HepG2 (cell line): Measurements from ENCODE around the gene MZF1. TPM values are rescaled to one million over a fixed set of nuclear protein-coding genes. Genes with fewer than 3 reads are reported as not detected.

ENCODE experiments used
- ATAC-seq: fragments of 200-7000 bp; cut with Tn5 transposase; 3 replicates; pipeline ENCODE4 v1.9.1; 2020; ENCODE audit warnings: mild to moderate bottlenecking, moderate library complexity
- BruUV-seq: library from RNA; stranded (reverse); fragments of 400-500 nt; replicated peaks from 2 replicates; lab custom pipeline; 2021; lab: Mats Ljungman, UMichigan
- CTCF ChIA-PET: fragments of 300-600 bp; formaldehyde crosslinking; extraction: SDS; loops from one replicate; lab custom pipeline; 2021; ENCODE audit warnings: low total read pairs, inconsistent platforms, low intra/inter-chr PET ratio; lab: Yijun Ruan, JAX
- POLR2A ChIA-PET: fragments of 350-600 bp; sonication (Branson Sonifier 250); formaldehyde crosslinking; loops from one replicate; lab custom pipeline; 2020; ENCODE audit warnings: antibody characterized with exemption, inconsistent platforms; lab: Yijun Ruan, JAX
- DNase-seq: peaks from one replicate; pipeline ENCODE4 v3.0.0-alpha.2; 2015; ENCODE audit warnings: low spot score
- FAIRE-seq: peaks from 3 replicates; lab custom pipeline; 2011; peaks lifted over from hg19 to GRCh38; lab: Jason Lieb, UNC
- H2AFZ ChIP-seq: one replicate; pipeline ENCODE4 v1.6.1; 2011; ENCODE audit warnings: low read length, inconsistent platforms
- H3K27ac ChIP-seq: fragments of 300-600 bp; 3 replicates; pipeline ENCODE4 v1.8.0; 2011; ENCODE audit warnings: mixed run types, mild to moderate bottlenecking, mixed read lengths, low read length, inconsistent platforms; ENCODE audit not compliant: insufficient read depth; ENCODE audit errors: extremely low read length
- H3K27me3 ChIP-seq, 2 experiments: fragments of 200-600 bp in 1 of 2; 2 replicates in 1 of 2; 3 replicates in 1 of 2; pipeline versions ENCODE4 v1.6.0 to v1.8.0; 2011; ENCODE audit warnings: low read length in 2 of 2, mild to moderate bottlenecking in 2 of 2, moderate library complexity in 2 of 2, inconsistent platforms in 1 of 2; ENCODE audit not compliant: insufficient read depth in 2 of 2, control insufficient read depth in 1 of 2
- H3K36me3 ChIP-seq, 2 experiments: fragments of 200-600 bp in 1 of 2; replicated peaks in 1 of 2; 2 replicates in 1 of 2; 3 replicates in 1 of 2; pipeline versions ENCODE4 v1.5.1 to v1.8.0; 2011; ENCODE audit warnings: low read length in 2 of 2, inconsistent platforms in 1 of 2; ENCODE audit not compliant: insufficient read depth in 2 of 2, control insufficient read depth in 1 of 2
- H3K4me1 ChIP-seq: 2 replicates; pipeline ENCODE4 v1.5.1; 2012; ENCODE audit warnings: low read length, inconsistent platforms; ENCODE audit not compliant: insufficient read depth
- H3K4me2 ChIP-seq: 2 replicates; pipeline ENCODE4 v1.6.0; 2011; ENCODE audit warnings: low read depth, low read length, inconsistent platforms
- H3K4me3 ChIP-seq, 3 experiments: fragments of 200-600 bp in 1 of 3; sonication (generic), shearing (Covaris generic) in 1 of 3; replicated peaks in 1 of 3; 2 replicates each; pipeline ENCODE4 v1.5.1; 2011 to 2016; ENCODE audit warnings: low read length in 3 of 3, inconsistent platforms in 2 of 3, low read depth in 2 of 3, mild to moderate bottlenecking in 2 of 3, control low read depth in 1 of 3, mixed read lengths in 1 of 3; ENCODE audit not compliant: insufficient read depth in 1 of 3
- H3K79me2 ChIP-seq: one replicate; pipeline ENCODE4 v1.6.1; 2011; ENCODE audit warnings: low read length, inconsistent platforms; ENCODE audit not compliant: insufficient read depth
- H3K9ac ChIP-seq: 2 replicates; pipeline ENCODE4 v1.6.0; 2011; ENCODE audit warnings: mild to moderate bottlenecking, low read depth, low read length, inconsistent platforms; ENCODE audit not compliant: insufficient read depth
- H3K9me3 ChIP-seq: 2 replicates; pipeline ENCODE4 v1.5.1; 2012; ENCODE audit warnings: mild to moderate bottlenecking, low read length
- H4K20me1 ChIP-seq: 2 replicates; pipeline ENCODE4 v1.6.0; 2011; ENCODE audit warnings: inconsistent platforms, mild to moderate bottlenecking, low read length, moderate library complexity; ENCODE audit not compliant: insufficient read depth
- AGO1 ChIP-seq: fragments of 200-400 bp; formaldehyde crosslinking; IDR thresholded peaks from 2 replicates; pipeline ENCODE4 v1.6.1; 2017; ENCODE audit warnings: mild to moderate bottlenecking, low read depth, low read length, moderate library complexity; ENCODE audit not compliant: poor library complexity, severe bottlenecking
- AGO2 ChIP-seq: fragments of 200-400 bp; formaldehyde crosslinking; optimal IDR thresholded peaks from 2 replicates; pipeline ENCODE3; 2017; ENCODE audit warnings: mild to moderate bottlenecking, low read depth, low read length, moderate library complexity
- ELF1 ChIP-seq: sonication (generic); formaldehyde crosslinking; IDR thresholded peaks from 2 replicates; pipeline ENCODE4 v1.4.0; 2020; ENCODE audit warnings: missing genetic modification reagents
- HOMEZ ChIP-seq: IDR thresholded peaks from 2 replicates; pipeline ENCODE4 v1.6.1; 2016; ENCODE audit warnings: low read depth
- RBFOX2 ChIP-seq: fragments of 200-400 bp; formaldehyde crosslinking; IDR thresholded peaks from 2 replicates; pipeline ENCODE4 v1.6.1; 2017; ENCODE audit warnings: low read depth, mild to moderate bottlenecking, low read length
- RFX1 ChIP-seq: fragments of 450-650 bp; IDR thresholded peaks from 2 replicates; pipeline ENCODE4 v1.6.1; 2017
- ZC3H13 ChIP-seq: sonication (generic); formaldehyde crosslinking; IDR thresholded peaks from 2 replicates; pipeline ENCODE4 v1.8.1; 2023; ENCODE audit warnings: mild to moderate bottlenecking, missing genetic modification reagents, moderate library complexity
- ZNF44 ChIP-seq: sonication (generic); formaldehyde crosslinking; IDR thresholded peaks from 2 replicates; pipeline ENCODE4 v1.5.1; 2020; ENCODE audit warnings: mild to moderate bottlenecking, missing genetic modification reagents
- WGBS: methylation state at CpG from one replicate; pipeline ENCODE4 v1.1.6; 2017; ENCODE audit warnings: low lambda C conversion rate; 5-methylcytosine and 5-hydroxymethylcytosine counted together
- in situ Hi-C: cut with HindIII; loops from 2 replicates; pipeline ENCODE4 v1.10.0; 2017; ENCODE audit warnings: low pct_unique_long_range_greater_than_20kb; ENCODE audit not compliant: extremely low pct_ligation_motif_present
- intact Hi-C: fragments of 100-400 bp; cut with micrococcal nuclease; formaldehyde crosslinking; loops from one replicate; pipeline ENCODE4 v1.10.0; 2022; ENCODE audit not compliant: unreplicated experiment
- polyA plus RNA-seq, 8 experiments: library from polyadenylated mRNA; depleted of rRNA in 3 of 8; stranded (reverse) in 7 of 8; unstranded in 1 of 8; fragments of >200 nt; fragmentation: Illumina TruSeq in 4 of 8; extraction: Trizol in 4 of 8; gene quantifications; 2 replicates each; pipeline versions ENCODE4 v1.2.1 to v1.2.3, GENCODE V29; 2011 to 2016; ENCODE audit warnings: low read depth in 4 of 8, missing spikeins in 1 of 8, mixed read lengths in 1 of 8; ENCODE audit not compliant: insufficient read depth in 1 of 8
- total RNA-seq, 5 experiments: library from RNA; depleted of rRNA; stranded (reverse); fragments of >200 nt; fragmentation: Illumina TruSeq; extraction: Trizol; gene quantifications; 2 replicates each; pipeline ENCODE4 v1.2.3, GENCODE V29; 2016; ENCODE audit warnings: low read depth in 1 of 5
- TF ChIP-seq, protein P1 (sequence below): conservative IDR thresholded peaks from 2 replicates; pipeline ENCODE4 v1.6.1; 2018; ENCODE audit warnings: missing genetic modification reagents

Gene MZF1
- total and polyA plus RNA-seq, 2 of the 13 experiments (the other 11 are each of a cell fraction or from before 2014, with no cell fraction given) = 3.1 to 8.1 TPM

DNA sequence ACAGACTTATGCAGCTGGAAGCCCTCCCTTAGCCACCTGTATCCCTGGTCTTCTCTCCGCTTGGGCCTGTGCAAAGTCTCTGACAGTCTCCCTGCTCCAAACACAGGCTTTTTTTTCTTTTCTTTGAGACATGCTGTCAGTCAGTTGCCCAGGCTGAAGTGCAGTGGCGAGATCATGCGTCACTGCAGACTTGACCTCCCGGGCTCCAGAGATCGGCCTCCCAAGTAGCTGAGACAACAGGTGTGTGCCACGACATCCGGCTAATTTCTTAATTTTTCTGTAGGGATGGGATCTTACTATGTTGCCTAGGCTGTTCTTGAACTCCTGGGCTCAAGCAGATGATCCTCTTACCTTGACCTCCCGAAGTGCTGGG lies 1.6 kb downstream of the MZF1 start (continued):
- TF ChIP-seq, protein P1, sequence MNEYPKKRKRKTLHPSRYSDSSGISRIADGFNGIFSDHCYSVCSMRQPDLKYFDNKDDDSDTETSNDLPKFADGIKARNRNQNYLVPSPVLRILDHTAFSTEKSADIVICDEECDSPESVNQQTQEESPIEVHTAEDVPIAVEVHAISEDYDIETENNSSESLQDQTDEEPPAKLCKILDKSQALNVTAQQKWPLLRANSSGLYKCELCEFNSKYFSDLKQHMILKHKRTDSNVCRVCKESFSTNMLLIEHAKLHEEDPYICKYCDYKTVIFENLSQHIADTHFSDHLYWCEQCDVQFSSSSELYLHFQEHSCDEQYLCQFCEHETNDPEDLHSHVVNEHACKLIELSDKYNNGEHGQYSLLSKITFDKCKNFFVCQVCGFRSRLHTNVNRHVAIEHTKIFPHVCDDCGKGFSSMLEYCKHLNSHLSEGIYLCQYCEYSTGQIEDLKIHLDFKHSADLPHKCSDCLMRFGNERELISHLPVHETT (CRISPR knock-in tag) = no peak

GRCh38 chr19:58570770-58571574 lies 2.2 kb downstream of the MZF1 start:
- no TSS peak for BruUV-seq
- WGBS = 87% methylated on average over 11 of the region's 25 CpGs
- H3K79me2 ChIP-seq = peaks cover 2% of the 10 kb centered on the region
- no peak overlapping the region for H3K9ac ChIP-seq
- ChIA-PET CTCF (no interaction called here), POLR2A (interaction anchor here (3.0 kb wide), 1 partner anchor 12 kb away, joined by 36 read pairs; the partner anchor contains the start of gene UBE2M)
- no peaks in the 10 kb centered on the region; a peak in 2 of 5 replicates for H3K36me3 ChIP-seq
- H3K27me3 ChIP-seq = no peaks in the 10 kb centered on the region
- no peak for TF ChIP-seq ZNF44 (CRISPR knock-in tag)
- 0 out of 2 replicates have a peak, but pooled peaks have one; percentile 20 for TF ChIP-seq ZC3H13 (CRISPR knock-in tag)
- no peak for TF ChIP-seq RFX1
- peak; percentile 81 for TF ChIP-seq AGO2
- TF ChIP-seq AGO1 = peak; percentile 66
- TF ChIP-seq HOMEZ (CRISPR knock-in tag) = no peak
- no peak for TF ChIP-seq ELF1
- TF ChIP-seq RBFOX2 = peak; percentile 39; the same call in 1 of the 2 replicates
- DNase-seq = no peak
- H3K4me2 ChIP-seq = no peak overlapping the region
- H3K27ac ChIP-seq = no peak overlapping the region
- in situ Hi-C loops (no loop called here), intact Hi-C loops (no loop called here)
- no peaks in the 10 kb centered on the region for H3K9me3 ChIP-seq
- no peaks in the 10 kb centered on the region for H4K20me1 ChIP-seq
- no peak for ATAC-seq
- H3K4me3 ChIP-seq = no peak overlapping the region
- peaks cover 30% of the 10 kb centered on the region for H3K4me1 ChIP-seq
- FAIRE-seq = no peak
- H2AFZ ChIP-seq = no peak overlapping the region
